ENCODE data around the gene NPDC1.
"Not testable (repeated sequence)": the region's sequence is repeated elsewhere in the genome, so short reads cannot be mapped to it uniquely, and the experiment has no call there.

NPDC1 gene

DNA sequence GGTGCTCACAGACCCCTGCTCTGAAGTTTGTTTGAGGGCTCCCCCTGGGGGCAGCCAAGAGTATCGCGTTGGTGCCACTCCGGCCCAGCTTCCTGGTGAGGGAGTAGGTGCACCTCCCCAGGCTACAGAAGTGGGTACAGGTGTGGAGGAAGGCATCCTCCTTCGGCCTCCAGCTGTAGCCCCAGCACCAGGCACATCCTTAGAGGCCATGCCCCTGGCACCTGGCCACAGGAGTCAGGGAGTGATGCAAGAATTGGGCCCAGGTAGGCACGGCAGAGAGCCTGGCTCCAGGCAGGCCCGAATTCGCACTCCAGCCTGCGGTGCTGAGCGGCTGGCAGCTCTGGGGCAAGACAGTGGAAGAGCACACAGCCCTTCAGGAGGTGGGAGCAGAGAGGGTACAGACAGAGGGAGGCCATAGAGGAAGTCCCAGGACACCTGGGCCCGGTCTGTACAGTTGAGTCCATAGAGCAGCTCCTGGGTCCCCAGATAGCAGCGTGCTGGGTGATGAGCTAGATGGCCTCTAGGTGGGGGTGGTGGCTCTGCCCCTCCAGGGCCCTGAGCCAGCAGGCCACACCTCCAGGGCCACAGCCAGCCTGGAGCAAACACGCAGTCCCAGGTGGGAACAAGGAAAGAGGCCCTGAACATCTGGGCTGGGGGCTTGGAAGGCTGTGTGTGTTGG is 22.0 kb upstream of the NPDC1 start:
- H3K4me3 Mint-ChIP-seq: peak overlapping the region; percentile 25
- no peaks in the 10 kb centered on the region for H3K9me3 Mint-ChIP-seq
- peaks cover 8% of the 10 kb centered on the region for H3K27me3 Mint-ChIP-seq
- H3K36me3 Mint-ChIP-seq (ENCODE audit: low read depth): peaks cover 2% of the 10 kb centered on the region
- no peak overlapping the region for H3K27ac Mint-ChIP-seq
- peaks cover 16% of the 10 kb centered on the region for H3K4me1 Mint-ChIP-seq (ENCODE audit: low read depth)
- DNase-seq: peak; percentile 88

DNA sequence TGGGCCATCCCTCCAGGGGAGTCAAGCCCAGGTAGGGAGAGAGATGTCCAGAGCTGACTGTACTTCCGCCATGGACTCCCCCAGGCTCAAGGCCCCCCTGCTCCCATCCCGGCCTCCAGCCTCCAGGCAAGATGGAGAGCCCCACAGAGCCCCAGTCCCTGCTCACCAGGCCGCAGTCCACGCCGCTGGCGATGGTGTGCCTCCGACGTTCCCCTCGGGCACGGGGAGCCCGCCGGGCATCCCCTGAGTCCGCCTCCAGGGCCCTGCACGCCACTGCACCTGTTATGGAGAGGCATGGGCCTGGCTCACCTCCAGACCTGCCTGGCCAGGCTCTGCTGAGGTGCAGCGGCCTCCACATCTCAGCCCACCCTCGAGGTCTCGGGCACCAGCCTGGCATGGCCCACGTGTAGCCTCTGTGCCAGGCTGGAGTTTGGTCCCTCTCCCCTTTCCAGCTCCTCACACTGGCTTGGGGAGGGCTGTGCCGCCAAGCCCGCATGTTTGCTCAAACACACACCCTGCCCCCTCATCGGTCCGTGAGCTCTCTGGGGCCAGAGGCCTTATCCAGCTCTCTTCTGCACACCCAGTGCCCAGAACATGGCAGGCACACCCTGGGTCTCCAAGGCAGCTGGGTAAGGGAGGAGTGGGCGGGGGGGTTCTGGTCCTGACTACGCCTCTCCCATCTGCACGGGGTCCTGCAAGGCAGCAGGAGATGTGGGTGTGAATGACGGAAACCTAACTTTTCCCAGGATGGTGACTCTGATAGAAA is 20.3 kb upstream of the NPDC1 start:
- H3K36me3 Mint-ChIP-seq (ENCODE audit: low read depth): peaks cover 2% of the 10 kb centered on the region
- no peaks in the 10 kb centered on the region for H3K9me3 Mint-ChIP-seq
- H3K27ac Mint-ChIP-seq: no peak overlapping the region
- no peak overlapping the region for H3K4me3 Mint-ChIP-seq
- peaks cover 8% of the 10 kb centered on the region for H3K27me3 Mint-ChIP-seq
- H3K4me1 Mint-ChIP-seq (ENCODE audit: low read depth): peaks cover 15% of the 10 kb centered on the region
- DNase-seq: no peak

DNA sequence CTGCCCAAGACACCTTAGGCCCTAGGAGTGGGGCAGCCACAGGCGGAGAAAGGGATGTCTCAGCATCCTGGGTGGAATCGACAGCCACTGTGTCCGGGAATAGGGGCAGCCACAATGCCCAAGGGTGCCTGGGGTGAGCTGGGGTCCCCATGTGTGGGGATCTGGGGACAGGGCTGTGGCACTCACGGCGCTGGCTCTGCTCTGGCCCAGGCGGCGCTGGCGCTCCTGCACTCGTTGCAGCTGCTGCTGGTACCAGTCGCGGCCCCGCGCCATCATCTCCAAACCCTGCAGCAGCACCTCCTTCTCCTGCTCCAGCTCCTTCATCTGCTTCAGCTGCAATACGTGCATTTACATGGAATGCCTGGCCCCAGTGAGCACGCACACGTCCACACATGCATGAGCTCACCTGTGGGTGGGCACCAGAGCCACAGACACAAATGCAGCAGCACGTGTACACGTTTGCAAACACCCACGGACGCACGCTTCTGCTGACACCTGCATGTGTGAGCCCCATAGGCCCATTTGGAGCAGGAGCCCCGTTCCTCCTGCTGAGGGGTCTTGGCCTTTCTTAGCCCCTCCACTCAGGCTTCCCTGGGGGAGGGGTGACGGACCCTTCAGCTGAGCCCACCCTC is 19.5 kb upstream of the NPDC1 start:
- no peak overlapping the region for H3K4me3 Mint-ChIP-seq
- no peak for DNase-seq
- H3K36me3 Mint-ChIP-seq (ENCODE audit: low read depth): peaks cover 2% of the 10 kb centered on the region
- peaks cover 7% of the 10 kb centered on the region for H3K4me1 Mint-ChIP-seq (ENCODE audit: low read depth)
- no peak overlapping the region for H3K27ac Mint-ChIP-seq
- no peaks in the 10 kb centered on the region for H3K9me3 Mint-ChIP-seq
- H3K27me3 Mint-ChIP-seq: peaks cover 8% of the 10 kb centered on the region

DNA sequence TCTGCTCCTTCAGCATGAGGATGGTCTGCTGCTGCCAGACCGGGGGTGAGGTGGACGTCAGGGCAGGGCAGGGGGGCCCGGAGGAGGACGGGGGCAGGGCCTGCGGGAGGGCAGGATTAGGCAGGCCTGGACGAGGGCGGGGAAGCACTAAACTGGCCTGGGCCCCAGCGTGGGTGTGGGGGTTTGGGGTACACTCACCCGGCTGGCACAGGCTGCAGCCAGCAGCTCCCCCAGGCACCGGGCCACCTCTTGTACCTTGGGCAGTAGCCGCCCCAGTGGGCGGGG is 18.8 kb upstream of the NPDC1 start:
- Mint-ChIP-seq H3K4me1 (ENCODE audit: low read depth) (peaks cover 7% of the 10 kb centered on the region), H3K9me3 (no peaks in the 10 kb centered on the region), H3K4me3 (no peak overlapping the region), H3K36me3 (ENCODE audit: low read depth) (peaks cover 2% of the 10 kb centered on the region), H3K27me3 (peaks cover 8% of the 10 kb centered on the region), H3K27ac (no peak overlapping the region)
- no peak for DNase-seq

DNA sequence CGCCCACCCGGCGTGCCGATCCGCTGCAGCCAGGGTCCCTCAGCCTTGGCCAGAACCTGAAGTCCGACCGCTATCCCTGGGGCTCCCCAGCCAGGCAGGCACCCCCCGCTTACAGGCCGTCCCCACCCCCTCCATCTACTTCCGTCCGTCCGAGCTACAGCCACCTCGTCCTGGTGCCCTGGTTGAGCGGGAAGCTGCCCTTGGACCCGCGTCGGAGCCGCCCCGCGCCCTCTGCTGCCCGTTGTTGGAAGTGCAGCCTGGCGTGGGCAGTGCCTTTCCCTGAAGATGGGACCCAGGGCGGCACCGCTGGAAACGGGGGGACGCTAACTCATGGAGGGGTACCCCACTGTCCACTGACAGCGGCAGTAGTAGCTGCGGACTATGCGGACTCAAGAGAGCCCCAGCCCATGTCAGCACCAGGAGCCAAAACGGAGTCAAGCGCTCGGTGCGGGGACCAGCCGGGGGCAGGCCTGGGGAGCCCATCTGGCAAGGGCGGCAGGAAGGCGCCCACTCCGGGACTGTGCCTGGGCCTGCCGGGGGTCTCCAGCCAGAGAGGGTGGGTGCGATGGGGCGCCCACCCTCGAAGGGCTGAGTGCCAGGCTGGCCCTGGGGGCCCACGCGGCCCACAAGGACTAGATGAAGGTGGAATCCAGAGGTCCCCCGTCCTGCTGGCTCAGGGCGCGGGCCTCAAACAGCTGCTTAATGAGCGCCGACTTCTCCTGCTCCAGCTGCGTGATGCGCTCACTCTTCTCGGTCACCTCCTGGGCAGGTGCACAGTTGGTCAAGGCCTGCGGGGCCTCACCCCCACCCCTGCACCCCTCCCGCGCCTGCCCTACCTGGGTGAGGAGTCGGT is 18.3 kb upstream of the NPDC1 start:
- Mint-ChIP-seq H3K4me3 (no peak overlapping the region), H3K27ac (no peak overlapping the region), H3K27me3 (peaks cover 8% of the 10 kb centered on the region), H3K4me1 (ENCODE audit: low read depth) (peaks cover 7% of the 10 kb centered on the region), H3K9me3 (no peaks in the 10 kb centered on the region), H3K36me3 (ENCODE audit: low read depth) (peaks cover 2% of the 10 kb centered on the region)
- peak; percentile 81 for DNase-seq

DNA sequence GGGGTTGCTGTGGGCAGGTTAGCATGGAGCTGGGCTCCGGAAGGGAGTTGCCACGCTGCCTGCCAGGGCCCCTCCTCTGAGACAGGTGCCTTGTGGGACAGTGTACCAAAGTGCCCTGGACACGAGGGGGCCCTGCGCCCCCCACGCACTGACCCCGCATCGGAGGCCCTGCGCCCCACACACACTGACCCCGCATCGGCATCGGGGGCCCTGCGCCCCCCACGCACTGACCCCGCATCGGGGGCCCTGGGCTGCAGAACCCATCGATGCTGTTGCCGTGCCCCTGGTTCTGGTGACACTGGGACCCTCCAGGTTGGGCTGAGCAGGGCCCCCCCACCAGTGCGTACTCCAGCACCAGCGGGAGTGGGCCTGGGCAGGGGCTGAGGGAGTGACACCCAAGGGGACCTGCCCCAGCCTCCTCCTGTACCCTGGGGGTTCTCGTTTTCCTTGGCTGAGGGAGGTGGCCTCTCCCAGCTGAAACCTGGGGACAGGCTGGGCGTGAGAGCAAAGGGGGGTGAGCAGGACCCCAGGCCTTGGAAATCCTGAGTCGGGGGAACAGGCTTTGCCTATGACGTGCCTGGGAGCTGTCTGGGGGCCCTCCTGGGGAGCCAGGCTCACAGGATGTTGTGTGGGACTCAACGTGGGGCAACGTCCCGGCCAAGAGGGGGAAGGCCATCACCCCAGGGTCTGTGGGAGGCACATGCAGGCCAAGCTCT is 17.5 kb upstream of the NPDC1 start:
- Mint-ChIP-seq H3K36me3 (ENCODE audit: low read depth) (peaks cover 2% of the 10 kb centered on the region), H3K4me3 (no peak overlapping the region), H3K27me3 (peaks cover 6% of the 10 kb centered on the region), H3K9me3 (no peaks in the 10 kb centered on the region), H3K27ac (no peak overlapping the region), H3K4me1 (ENCODE audit: low read depth) (peaks cover 7% of the 10 kb centered on the region)
- no peak for DNase-seq

DNA sequence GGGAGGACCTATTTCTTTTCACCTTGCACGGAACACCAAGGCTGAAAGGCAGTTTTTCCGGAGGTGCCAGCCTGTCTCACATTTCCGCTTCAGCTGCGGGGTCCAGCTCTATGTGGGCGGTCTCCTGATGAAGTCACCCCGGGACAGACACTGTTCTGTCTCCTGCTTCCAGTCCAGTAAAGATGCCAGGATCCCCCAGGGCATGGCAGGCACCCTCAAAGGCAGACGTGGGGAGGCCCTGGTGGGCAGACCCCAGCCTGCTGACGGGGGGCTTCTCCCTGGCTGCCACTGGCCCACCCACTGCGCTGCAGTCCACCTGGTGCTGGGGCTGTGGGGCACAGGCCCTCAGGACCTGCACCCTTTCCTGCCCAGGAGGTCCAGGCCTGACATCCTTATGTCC is 16.8 kb upstream of the NPDC1 start:
- not testable (repeated sequence) for H3K4me1 Mint-ChIP-seq (ENCODE audit: low read depth); H3K27me3 Mint-ChIP-seq; H3K4me3 Mint-ChIP-seq; DNase-seq; H3K36me3 Mint-ChIP-seq (ENCODE audit: low read depth); H3K27ac Mint-ChIP-seq; H3K9me3 Mint-ChIP-seq

DNA sequence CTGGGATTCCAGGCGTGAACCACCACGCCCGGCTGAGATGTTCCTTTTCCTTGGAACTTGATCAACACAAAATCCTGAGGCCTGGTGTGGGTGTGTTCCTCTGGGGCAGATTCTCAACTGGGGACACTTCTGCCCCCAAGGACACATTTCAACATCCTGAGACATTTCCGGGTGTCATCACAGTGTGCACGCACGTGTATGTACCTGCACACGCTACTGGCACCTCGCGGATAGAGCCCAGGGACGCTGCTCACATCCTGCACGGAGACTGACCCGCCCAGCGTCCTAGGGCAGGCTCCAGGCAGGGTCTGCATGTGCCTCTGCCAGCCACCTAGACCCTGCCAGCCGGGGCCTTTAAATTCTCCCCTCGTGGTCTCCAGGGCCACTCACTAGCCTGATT is 16.4 kb upstream of the NPDC1 start:
- peaks cover 2% of the 10 kb centered on the region for H3K4me1 Mint-ChIP-seq (ENCODE audit: low read depth)
- H3K36me3 Mint-ChIP-seq (ENCODE audit: low read depth): peaks cover 2% of the 10 kb centered on the region
- peaks cover 2% of the 10 kb centered on the region for H3K27me3 Mint-ChIP-seq
- H3K4me3 Mint-ChIP-seq: no peak overlapping the region
- H3K27ac Mint-ChIP-seq: no peak overlapping the region
- no peak for DNase-seq
- no peaks in the 10 kb centered on the region for H3K9me3 Mint-ChIP-seq

DNA sequence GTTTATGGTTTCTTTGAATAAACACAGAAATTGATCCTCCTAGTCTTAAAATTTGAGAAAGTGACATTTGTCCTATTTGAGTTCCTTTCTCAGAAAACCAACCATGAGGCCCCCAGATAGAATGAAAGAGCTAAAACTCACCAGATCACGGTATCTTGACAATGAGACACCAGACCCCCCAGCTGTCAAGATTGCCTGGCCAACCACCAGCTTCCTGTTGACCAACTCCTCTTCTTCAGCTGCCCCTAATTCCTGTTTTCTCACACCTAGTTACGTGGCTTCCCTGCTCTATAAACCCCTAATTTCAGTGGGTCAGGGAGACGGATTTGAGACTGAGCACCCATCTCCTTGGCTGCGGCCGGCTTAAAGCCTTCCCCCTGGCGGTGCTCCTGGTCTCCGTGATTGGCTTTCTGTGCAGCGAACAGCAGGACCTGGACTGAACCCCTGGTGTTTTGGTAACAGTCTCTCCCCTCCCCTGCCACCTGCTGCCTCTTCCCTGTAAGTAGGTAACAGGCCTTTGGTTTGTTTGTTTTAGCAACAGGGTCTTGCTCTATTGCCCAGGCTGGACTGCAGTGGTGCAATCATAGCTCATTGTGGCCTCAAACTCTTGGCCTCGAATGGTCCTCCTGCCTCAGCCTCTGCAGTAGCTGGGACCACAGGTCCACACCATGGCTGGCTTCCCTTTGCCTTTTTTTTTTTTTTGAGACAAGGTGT is 12.7 kb upstream of the NPDC1 start:
- Mint-ChIP-seq H3K27me3 (no peaks in the 10 kb centered on the region), H3K4me1 (ENCODE audit: low read depth) (no peaks in the 10 kb centered on the region), H3K4me3 (no peak overlapping the region), H3K36me3 (ENCODE audit: low read depth) (no peaks in the 10 kb centered on the region), H3K9me3 (no peaks in the 10 kb centered on the region), H3K27ac (no peak overlapping the region)
- no peak for DNase-seq

DNA sequence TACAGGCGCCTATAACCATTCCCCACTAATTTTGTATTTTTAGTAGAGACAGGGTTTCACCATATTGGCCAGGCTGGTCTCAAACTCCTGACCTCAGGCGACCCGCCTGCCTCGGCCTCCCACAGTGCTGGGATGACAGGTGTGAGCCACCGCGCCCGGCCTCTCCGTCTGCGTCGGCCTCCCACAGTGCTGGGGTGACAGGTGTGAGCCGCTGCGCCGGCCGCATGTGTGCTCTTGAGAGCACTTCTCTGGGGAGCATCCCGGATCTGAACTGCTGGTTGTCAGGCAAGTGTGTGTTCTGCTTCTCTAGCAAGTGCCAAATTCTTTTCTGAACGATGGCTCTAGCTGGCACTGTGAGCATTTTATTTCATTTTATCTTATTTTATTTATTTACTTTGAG is 11.6 kb upstream of the NPDC1 start:
- no peak for DNase-seq
- Mint-ChIP-seq H3K9me3 (no peaks in the 10 kb centered on the region), H3K4me1 (ENCODE audit: low read depth) (no peaks in the 10 kb centered on the region), H3K27me3 (peaks cover 5% of the 10 kb centered on the region), H3K36me3 (ENCODE audit: low read depth) (no peaks in the 10 kb centered on the region), H3K4me3 (no peak overlapping the region), H3K27ac (no peak overlapping the region)

DNA sequence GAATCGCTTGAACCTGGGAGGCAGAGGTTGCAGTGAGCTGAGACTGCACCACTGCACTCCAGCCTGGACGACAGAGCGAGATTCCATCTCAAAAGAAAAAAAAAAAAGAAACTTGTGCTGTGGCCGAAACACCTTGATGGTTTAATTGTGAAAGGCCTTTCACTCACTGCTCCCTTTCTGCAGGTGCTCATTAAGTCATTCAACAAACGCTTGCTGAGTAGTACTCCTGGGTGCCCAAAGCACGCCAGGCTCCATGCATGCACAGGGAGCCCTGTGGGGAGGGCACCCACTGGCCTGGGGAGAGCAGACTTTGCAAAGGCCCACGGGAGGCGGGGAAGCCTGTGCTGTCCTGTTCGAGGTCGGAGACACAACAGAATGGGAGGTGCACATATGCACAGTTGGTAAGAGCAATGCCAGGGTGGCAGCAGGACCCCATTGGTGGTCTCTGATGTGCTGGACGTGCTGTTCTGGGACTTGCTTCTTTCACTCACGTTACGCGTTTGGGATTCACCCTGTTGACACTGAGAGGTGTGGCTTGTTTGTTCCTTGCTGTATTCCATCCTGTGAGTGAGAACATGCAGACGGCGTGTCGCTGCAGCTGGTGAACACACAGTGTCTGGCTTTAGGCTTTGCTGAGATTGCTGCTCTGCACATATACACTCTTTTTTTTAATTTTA is 10.9 kb upstream of the NPDC1 start:
- no peak overlapping the region for H3K4me3 Mint-ChIP-seq
- no peaks in the 10 kb centered on the region for H3K36me3 Mint-ChIP-seq (ENCODE audit: low read depth)
- DNase-seq: no peak
- H3K27ac Mint-ChIP-seq: no peak overlapping the region
- no peaks in the 10 kb centered on the region for H3K4me1 Mint-ChIP-seq (ENCODE audit: low read depth)
- no peaks in the 10 kb centered on the region for H3K9me3 Mint-ChIP-seq
- H3K27me3 Mint-ChIP-seq: peaks cover 11% of the 10 kb centered on the region

DNA sequence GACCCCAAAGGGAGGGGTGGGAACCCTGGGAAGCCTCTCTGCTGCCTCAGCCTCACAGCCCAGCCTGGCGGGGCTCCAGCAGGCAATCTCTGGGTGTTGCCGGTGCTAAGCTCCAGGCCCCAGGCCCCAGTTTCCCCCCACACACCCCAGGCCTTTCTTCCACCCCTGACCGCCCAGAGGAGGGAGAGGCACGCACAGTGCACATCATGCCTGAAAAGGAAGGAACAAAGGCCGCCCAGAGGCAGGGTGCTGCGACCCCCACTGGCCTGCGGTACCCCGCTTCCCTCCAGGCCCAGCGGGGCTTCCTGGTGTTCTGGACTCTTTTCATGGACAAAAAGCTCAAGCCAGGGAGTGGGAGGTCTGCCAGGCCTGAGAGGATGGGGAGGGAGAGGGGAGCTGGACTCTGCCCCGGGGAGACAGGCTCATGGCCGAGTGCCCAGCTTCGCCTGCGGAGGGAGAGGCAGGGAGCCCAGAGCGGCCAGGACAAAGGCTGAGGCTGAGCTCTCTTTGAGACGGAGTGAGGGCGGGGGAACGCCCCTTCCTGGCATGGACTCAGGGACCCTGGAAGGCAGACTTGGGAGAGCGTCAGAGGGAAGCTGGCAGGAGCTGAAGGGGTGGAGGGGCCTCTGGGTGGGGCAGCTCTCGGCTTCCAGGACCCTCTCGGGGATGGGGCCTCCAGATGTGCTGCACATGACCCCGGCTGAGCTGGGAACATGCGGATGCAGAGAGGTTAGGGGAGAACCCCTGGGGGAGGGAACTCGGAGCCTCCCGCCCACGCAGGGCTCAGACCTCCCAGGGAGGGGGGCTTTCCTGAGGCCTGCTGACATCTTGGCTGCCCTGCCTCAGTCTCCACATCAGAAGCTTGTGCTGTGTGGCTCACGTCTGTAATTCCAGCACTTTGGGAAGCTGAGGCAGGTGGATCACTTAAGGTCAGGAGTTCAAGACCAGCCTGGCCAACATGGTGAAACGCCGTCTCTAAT is 9.7 kb upstream of the NPDC1 start:
- H3K4me3 Mint-ChIP-seq: no peak overlapping the region
- H3K36me3 Mint-ChIP-seq (ENCODE audit: low read depth): no peaks in the 10 kb centered on the region
- no peaks in the 10 kb centered on the region for H3K4me1 Mint-ChIP-seq (ENCODE audit: low read depth)
- H3K27me3 Mint-ChIP-seq: peaks cover 15% of the 10 kb centered on the region
- no peak for DNase-seq
- no peak overlapping the region for H3K27ac Mint-ChIP-seq
- H3K9me3 Mint-ChIP-seq: no peaks in the 10 kb centered on the region
